ENCODE measurements around the gene MAP3K2. TPM values are rescaled to one million over a fixed set of nuclear protein-coding genes. Genes with fewer than 3 reads are reported as not detected.

The MAP3K2 gene
- total and polyA plus RNA-seq, 2 of the 8 experiments (the other 6 are each of a cell fraction or from before 2014, with no cell fraction given) = 2.0 to 23.2 TPM

- FAIRE-seq = no peak
Observed at GRCh38 chr2:127305990-127306585, 81.7 kb downstream of the MAP3K2 start.

More at GRCh38 chr2:127305990-127306585, 81.7 kb downstream of the MAP3K2 start:
- H3K4me2 ChIP-seq (ENCODE audit: insufficient read depth in 1 of 2, low read depth in 2 of 2, low read length in 2 of 2) = no peak overlapping the region
- no peak for TF ChIP-seq SIN3A (conservative IDR thresholded peaks at IDR 0.05 in 1 of 2, IDR thresholded peaks at IDR 0.05 in 1 of 2; ENCODE audit: low read depth in 1 of 2, low read length in 2 of 2)
- 93% methylated on average over 4 of the region's 4 CpGs; no CpG with 5 or more reads in 1 of the 2 experiments for WGBS, 2 experiments (ENCODE audit: extremely low coverage in 1 of 2, insufficient coverage in 1 of 2, insufficient read length in 1 of 2, insufficient replicate concordance in 2 of 2, low coverage in 1 of 2, low lambda C conversion rate in 2 of 2, missing lambda C conversion rate in 1 of 2)
- no peak overlapping the region for H3K4ac ChIP-seq (replicated peaks; ENCODE audit: insufficient read length, low read depth, low read length)
- H3K79me1 ChIP-seq (ENCODE audit: low read depth, low read length) = no peaks in the 10 kb centered on the region
- CTCF ChIA-PET (ENCODE audit: partially characterized antibody) = interaction anchor here (0.7 to 2.0 kb wide), 4 partner anchors 12 to 281 kb away, joined by 3 to 9 read pairs (median 3); no protein-coding TSS in a partner anchor
- H4K91ac ChIP-seq (replicated peaks; ENCODE audit: insufficient read length, low read length) = no peak overlapping the region
- POLR2A ChIA-PET (ENCODE audit: partially characterized antibody) = interaction anchor here (0.7 kb wide), 1 partner anchor 157 kb away, joined by 3 read pairs; no protein-coding TSS in a partner anchor
- H3K36me3 ChIP-seq (ENCODE audit: control insufficient read depth in 2 of 4, insufficient read depth in 4 of 4, low read length in 3 of 4) = peaks cover 0 to 11% (median 3%) of the 10 kb centered on the region in 4 experiments; a peak in 5 of 8 replicates
- H3K79me2 ChIP-seq (ENCODE audit: control insufficient read depth in 1 of 2, insufficient read depth in 2 of 2, low read length in 2 of 2) = no peaks in the 10 kb centered on the region
- H2AFZ ChIP-seq (ENCODE audit: low read length) = no peak overlapping the region
- H2BK15ac ChIP-seq (ENCODE audit: low read length) = no peak overlapping the region
- no peak overlapping the region for H3K9ac ChIP-seq (replicated peaks in 1 of 4; ENCODE audit: extremely low read depth in 1 of 4, low read depth in 3 of 4, low read length in 3 of 4)
- H2BK20ac ChIP-seq (ENCODE audit: low read length) = no peak overlapping the region
- no peak overlapping the region for H2AK5ac ChIP-seq (ENCODE audit: low read depth, low read length)
- H4K20me1 ChIP-seq (replicated peaks in 1 of 2; ENCODE audit: control insufficient read depth in 1 of 2, insufficient read depth in 2 of 2, low read length in 2 of 2) = no peaks in the 10 kb centered on the region
- H2BK5ac ChIP-seq (ENCODE audit: low read depth, low read length) = no peak overlapping the region
- no peak overlapping the region for H2BK120ac ChIP-seq (replicated peaks; ENCODE audit: low read depth, low read length)
- no peak overlapping the region for H4K8ac ChIP-seq (ENCODE audit: extremely low read depth, insufficient read depth, low read length)
- H3K56ac ChIP-seq (replicated peaks; ENCODE audit: insufficient read length, low read depth, low read length) = no peak overlapping the region
- no peak overlapping the region for H3K14ac ChIP-seq (ENCODE audit: insufficient read length)
- no peak overlapping the region for H3K23ac ChIP-seq (ENCODE audit: insufficient read length)
- no peaks in the 10 kb centered on the region for H3K9me3 ChIP-seq (ENCODE audit: insufficient read depth in 2 of 2, low read depth in 1 of 2, low read length in 1 of 2)
- H3K27me3 ChIP-seq (replicated peaks in 1 of 4; ENCODE audit: control insufficient read depth in 3 of 4, extremely low read depth in 1 of 4, insufficient read depth in 3 of 4, low read length in 3 of 4) = no peaks in the 10 kb centered on the region
- no peak overlapping the region for H3K4me3 ChIP-seq (ENCODE audit: extremely low read depth in 1 of 4, insufficient read depth in 2 of 4, low read depth in 3 of 4, low read length in 4 of 4)
- no peak for DNase-seq (ENCODE audit: low read depth in 1 of 2, low spot score in 2 of 2)
- no peak overlapping the region for H4K5ac ChIP-seq (ENCODE audit: insufficient read length, low read depth, low read length)
- H3K4me1 ChIP-seq (replicated peaks in 1 of 4; ENCODE audit: control insufficient read depth in 3 of 4, insufficient read depth in 4 of 4, low read length in 3 of 4) = no peaks in the 10 kb centered on the region
- no peaks in the 10 kb centered on the region for H3K23me2 ChIP-seq (ENCODE audit: low read depth, low read length)
- no peak overlapping the region for H2BK12ac ChIP-seq (ENCODE audit: low read depth, low read length)
- H3K27ac ChIP-seq (ENCODE audit: low read depth, low read length) = no peak overlapping the region
- no peak overlapping the region for H3K18ac ChIP-seq (ENCODE audit: extremely low read depth, low read length)
